Lung (tissue), 12 donors: ENCODE data around the gene TMEM222. TPM values are rescaled to one million over a fixed set of nuclear protein-coding genes. Genes with fewer than 3 reads are reported as not detected.
A peak's percentile ranks its signal among the peaks of the same experiment; 100 is the strongest.

Source experiments
- ATAC-seq: fragments of 200-7000 bp; cut with Tn5 transposase; one replicate; pipeline ENCODE4 v1.9.1; 2020; ENCODE audit warnings: moderate number of reproducible peaks; ENCODE audit not compliant: insufficient read depth, low FRiP score
- DNase-seq, 3 donors: peaks; one replicate each; pipeline ENCODE4 v3.0.0-alpha.2; 2013 to 2017
- H3K27ac ChIP-seq, 2 donors: one replicate each; pipeline ENCODE4 v1.5.1; 2013; ENCODE audit warnings: mild to moderate bottlenecking in 2 of 2, moderate library complexity in 2 of 2, control low read depth in 1 of 2, inconsistent platforms in 1 of 2, low read depth in 1 of 2, low read length in 1 of 2
- H3K27me3 ChIP-seq, 3 donors: one replicate each; pipeline ENCODE4 v1.5.1; 2013; ENCODE audit warnings: low read length in 2 of 3; ENCODE audit not compliant: control insufficient read depth in 3 of 3, insufficient read depth in 3 of 3
- H3K36me3 ChIP-seq, 4 donors: one replicate each; pipeline ENCODE4 v1.5.1; 2013; ENCODE audit warnings: low read length in 4 of 4, mild to moderate bottlenecking in 1 of 4, moderate library complexity in 1 of 4; ENCODE audit not compliant: control insufficient read depth in 4 of 4, insufficient read depth in 4 of 4
- H3K4me1 ChIP-seq, 5 donors: one replicate each; pipeline ENCODE4 v1.5.1; 2013; ENCODE audit warnings: low read length in 5 of 5, mild to moderate bottlenecking in 2 of 5, moderate library complexity in 1 of 5; ENCODE audit not compliant: control insufficient read depth in 5 of 5, insufficient read depth in 5 of 5
- H3K4me3 ChIP-seq: one replicate; pipeline ENCODE4 v1.5.1; 2013; ENCODE audit warnings: mild to moderate bottlenecking, control low read depth, moderate library complexity
- H3K9ac ChIP-seq, 2 donors: one replicate each; pipeline ENCODE4 v1.5.1; 2013; ENCODE audit warnings: low read length in 2 of 2, control low read depth in 1 of 2; ENCODE audit not compliant: insufficient read depth in 1 of 2
- H3K9me3 ChIP-seq, 4 donors: one replicate each; pipeline ENCODE4 v1.5.1; 2013; ENCODE audit warnings: low read length in 3 of 4, mild to moderate bottlenecking in 1 of 4, moderate library complexity in 1 of 4; ENCODE audit not compliant: control insufficient read depth in 4 of 4, insufficient read depth in 3 of 4
- CTCF ChIP-seq: IDR thresholded peaks from 2 replicates; pipeline ENCODE4 v1.5.1; 2012; ENCODE audit warnings: mild to moderate bottlenecking; ENCODE audit errors: control extremely low read depth, extremely low read depth
- WGBS, 2 donors: extraction: QIAGEN DNeasy Blood & Tissue Kit; methylation state at CpG; one replicate each; pipeline ENCODE4 v1.1.7; 2013; 5-methylcytosine and 5-hydroxymethylcytosine counted together
- polyA plus RNA-seq, 2 donors: library from polyadenylated mRNA; stranded (reverse); fragments of 200-250 nt; gene quantifications; one replicate each; pipeline ENCODE4 v1.2.1, GENCODE V29; 2013
- total RNA-seq, 2 donors: library from RNA; depleted of rRNA in 1 of 2; stranded (reverse); fragments of >200 nt in 1 of 2; gene quantifications; one replicate each; pipeline ENCODE4 v1.2.1, GENCODE V29; 2014 to 2021
- donor health status: control.
- donor health status: control.
- donor health status: Bipolar disorder and iron deficiency.
- donor health status: healthy.
- donor health status: DM: yes; HTN: yes; CAD: no.

The TMEM222 gene
- total and polyA plus RNA-seq, 4 donors: 25.2 to 51.5 (median 48.4) TPM

GRCh38 chr1:27346991-27347624 is 25.1 kb downstream of the TMEM222 start:
- no peaks in the 10 kb centered on the region for H3K9me3 ChIP-seq
- no peak overlapping the region for H3K27ac ChIP-seq
- H3K9ac ChIP-seq: no peak overlapping the region
- no peak for TF ChIP-seq CTCF
- peaks cover 0 to 15% (median 0%) of the 10 kb centered on the region in 3 donors for H3K27me3 ChIP-seq
- 85 to 89% methylated on average over 14 of the region's 14 CpGs for WGBS, 2 donors
- H3K4me1 ChIP-seq: peaks cover 0 to 22% (median 9%) of the 10 kb centered on the region in 5 donors
- H3K36me3 ChIP-seq: peaks cover 0 to 4% (median 0%) of the 10 kb centered on the region in 4 donors
- no peak overlapping the region for H3K4me3 ChIP-seq
- DNase-seq: no peak
- no peak for ATAC-seq

GRCh38 chr1:27348861-27349783 is 27.2 kb downstream of the TMEM222 start:
- peaks cover 0 to 15% (median 0%) of the 10 kb centered on the region in 4 donors for H3K36me3 ChIP-seq
- 33 to 53% methylated on average over 42 to 51 of the region's 51 CpGs for WGBS, 2 donors
- no peak for TF ChIP-seq CTCF
- peak overlapping the region; percentile 20 for H3K4me3 ChIP-seq
- peak in 1 of 3 donors; percentile 38 for DNase-seq
- no peak overlapping the region for H3K27ac ChIP-seq
- peak; percentile 67 for ATAC-seq
- H3K9me3 ChIP-seq: no peaks in the 10 kb centered on the region
- H3K27me3 ChIP-seq: peaks cover 0 to 15% (median 0%) of the 10 kb centered on the region in 3 donors
- H3K9ac ChIP-seq: no peak overlapping the region
- peaks cover 0 to 22% (median 5%) of the 10 kb centered on the region in 5 donors for H3K4me1 ChIP-seq

GRCh38 chr1:27349784-27350662 is 28.1 kb downstream of the TMEM222 start:
- TF ChIP-seq CTCF: no peak
- WGBS, 2 donors: 38 to 56% methylated on average over 79 to 84 of the region's 84 CpGs

More at GRCh38 chr1:27349784-27350662, 28.1 kb downstream of the TMEM222 start:
- H3K4me1 ChIP-seq: peaks cover 0 to 22% (median 5%) of the 10 kb centered on the region in 5 donors
- no peaks in the 10 kb centered on the region for H3K9me3 ChIP-seq
- H3K9ac ChIP-seq: no peak overlapping the region
- H3K27ac ChIP-seq: no peak overlapping the region
- ATAC-seq: peak; percentile 32
- H3K36me3 ChIP-seq: peaks cover 0 to 16% (median 0%) of the 10 kb centered on the region in 4 donors
- peaks cover 0 to 15% (median 0%) of the 10 kb centered on the region in 3 donors for H3K27me3 ChIP-seq
- DNase-seq: peak; percentile 58 to 83 (median 74)
- peak overlapping the region; percentile 20 for H3K4me3 ChIP-seq
